ENCODE results near the gene CYBC1.

Gene CYBC1

GRCh38 chr17:82411396-82412053 is 39.0 kb downstream of the CYBC1 start:
- in situ Hi-C loops (cut with HindIII; ENCODE audit: low pct_ligation_motif_present, low sequenced_read_pairs): loop anchor here (10.0 kb wide), 1 partner anchor 67 kb away; no protein-coding TSS in a partner anchor

DNA sequence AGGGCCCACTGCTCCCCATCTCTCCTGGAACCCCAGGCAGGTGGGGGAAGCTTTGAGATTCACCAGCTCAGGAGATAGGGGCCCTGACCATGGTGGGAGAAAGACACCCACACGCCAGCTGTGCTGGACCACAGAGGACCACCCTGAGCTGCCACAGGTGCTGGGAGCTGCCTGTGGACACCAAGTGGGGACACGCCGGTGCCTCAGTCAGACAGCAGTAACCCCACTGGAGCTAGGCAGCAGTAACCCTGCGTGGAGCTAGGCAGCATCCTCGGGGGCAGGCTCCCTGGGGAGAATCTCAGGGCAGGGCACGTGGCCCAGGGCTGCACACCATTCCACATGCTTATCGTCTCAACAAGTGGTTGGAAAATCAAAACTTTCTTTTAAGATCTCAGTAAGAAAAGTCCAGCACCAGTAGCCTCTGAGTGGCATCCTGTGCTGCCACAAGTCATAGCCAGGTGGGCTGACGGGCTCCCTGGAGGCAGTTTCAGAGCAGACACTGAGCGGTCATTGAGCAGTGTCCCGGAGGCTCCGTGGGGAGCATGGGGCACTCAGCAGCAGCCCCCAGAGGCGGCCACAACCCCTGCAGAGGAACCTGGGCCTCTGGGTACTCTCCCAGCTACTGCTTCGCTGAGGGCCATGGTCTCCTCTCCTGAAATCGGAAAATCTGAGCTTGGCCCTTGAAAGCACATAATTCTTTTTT is 40.4 kb downstream of the CYBC1 start:
- Histone ChIP-seq H3K27me3 (replicated peaks) (no peaks in the 10 kb centered on the region), H3K27ac (no peak overlapping the region), H3K36me3 (replicated peaks) (no peaks in the 10 kb centered on the region), H3K4me3 (ENCODE audit: low read depth, low read length) (no peak overlapping the region)
- TF ChIP-seq CTCF (IDR thresholded peaks at IDR 0.05; ENCODE audit: low read depth, low read length, missing control alignments): no peak
- in situ Hi-C loops (cut with HindIII; ENCODE audit: low pct_ligation_motif_present, low sequenced_read_pairs): loop anchor here (10.0 kb wide), 1 partner anchor 65 kb away; no protein-coding TSS in a partner anchor
- no peak for DNase-seq

More at GRCh38 chr17:82411396-82412053, 39.0 kb downstream of the CYBC1 start:
- Histone ChIP-seq H3K27ac (no peak overlapping the region), H3K36me3 (replicated peaks) (no peaks in the 10 kb centered on the region), H3K27me3 (replicated peaks) (no peaks in the 10 kb centered on the region), H3K4me3 (ENCODE audit: low read depth, low read length) (no peak overlapping the region)
- no peak for DNase-seq
- TF ChIP-seq CTCF (IDR thresholded peaks at IDR 0.05; ENCODE audit: low read depth, low read length, missing control alignments): no peak

- Histone ChIP-seq H3K4me3 (ENCODE audit: low read depth, low read length) (no peak overlapping the region), H3K36me3 (replicated peaks) (no peaks in the 10 kb centered on the region), H3K27me3 (replicated peaks) (no peaks in the 10 kb centered on the region), H3K27ac (no peak overlapping the region)
- no peak for TF ChIP-seq CTCF (IDR thresholded peaks at IDR 0.05; ENCODE audit: low read depth, low read length, missing control alignments)
- in situ Hi-C loops (cut with HindIII; ENCODE audit: low pct_ligation_motif_present, low sequenced_read_pairs): loop anchor here (5.0 kb wide), 1 partner anchor 47 kb away; no protein-coding TSS in a partner anchor
- no peak for DNase-seq
Observed at GRCh38 chr17:82408938-82409318, 41.6 kb downstream of the CYBC1 start.

DNA sequence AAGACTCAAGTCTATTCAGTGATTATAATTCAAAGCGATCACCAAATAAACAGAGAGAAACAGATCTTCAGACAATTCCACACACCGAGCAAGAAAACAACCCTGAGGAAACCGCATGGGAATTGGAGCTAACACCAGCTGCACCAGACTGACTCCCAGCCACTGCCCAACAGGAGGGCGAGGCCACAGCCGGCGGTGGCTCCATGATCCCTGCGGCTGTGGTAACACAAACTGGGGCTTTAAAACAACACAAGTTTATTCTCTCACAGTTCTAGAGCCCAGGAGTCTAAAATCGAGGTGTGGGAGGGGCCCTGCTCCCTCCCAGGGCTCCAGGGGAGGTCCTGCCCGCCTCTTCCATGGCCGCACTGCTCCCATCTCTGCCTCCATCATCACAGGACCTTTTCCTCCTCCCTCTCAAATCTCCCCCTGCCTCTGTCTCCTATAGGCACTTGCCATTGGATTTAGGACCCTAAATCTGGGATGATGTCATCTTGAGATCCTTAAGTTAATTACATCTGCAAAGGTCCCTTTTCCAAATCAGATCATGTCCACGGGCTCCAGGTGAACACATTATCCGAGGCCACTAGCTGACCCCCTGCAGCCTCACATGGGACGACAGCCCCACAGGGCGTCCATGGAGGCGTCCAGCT is 42.1 kb downstream of the CYBC1 start:
- Histone ChIP-seq H3K36me3 (replicated peaks) (no peaks in the 10 kb centered on the region), H3K4me3 (ENCODE audit: low read depth, low read length) (no peak overlapping the region), H3K27me3 (replicated peaks) (no peaks in the 10 kb centered on the region), H3K27ac (no peak overlapping the region)
- in situ Hi-C loops (cut with HindIII; ENCODE audit: low pct_ligation_motif_present, low sequenced_read_pairs): loop anchor here (5.0 kb wide), 1 partner anchor 46 kb away; no protein-coding TSS in a partner anchor
- no peak for DNase-seq
- TF ChIP-seq CTCF (IDR thresholded peaks at IDR 0.05; ENCODE audit: low read depth, low read length, missing control alignments): no peak

DNA sequence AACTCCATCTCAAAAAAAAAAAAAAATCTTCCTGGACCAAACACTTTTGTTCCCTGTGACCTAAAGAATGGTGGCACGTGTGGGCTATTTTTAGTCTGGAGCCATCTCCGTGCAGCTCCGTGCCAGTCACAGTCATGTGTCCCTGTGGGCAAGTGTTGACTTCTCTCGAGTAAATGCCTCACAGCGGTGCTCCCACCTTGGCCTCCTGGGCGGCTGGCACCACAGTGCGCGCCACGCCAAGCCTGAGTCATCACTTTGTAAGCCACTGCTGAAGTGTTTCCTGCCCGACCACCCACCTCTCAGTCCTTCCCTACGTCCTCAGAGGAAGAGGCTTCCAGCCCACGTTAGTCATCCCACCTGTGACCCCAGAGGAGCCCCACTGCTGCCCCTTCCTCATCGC is 43.3 kb downstream of the CYBC1 start:
- Histone ChIP-seq H3K4me3 (ENCODE audit: low read depth, low read length) (no peak overlapping the region), H3K36me3 (replicated peaks) (no peaks in the 10 kb centered on the region), H3K27ac (no peak overlapping the region), H3K27me3 (replicated peaks) (no peaks in the 10 kb centered on the region)
- in situ Hi-C loops (cut with HindIII; ENCODE audit: low pct_ligation_motif_present, low sequenced_read_pairs): loop anchor here (5.0 kb wide), 1 partner anchor 45 kb away; no protein-coding TSS in a partner anchor
- TF ChIP-seq CTCF (IDR thresholded peaks at IDR 0.05; ENCODE audit: low read depth, low read length, missing control alignments): no peak
- DNase-seq: peak; percentile 14

Data from brain microvascular endothelial cell (primary cell).